Activated gamma-delta T cell treated with anti-CD3 and anti-CD28 coated beads, Interleukin-2, amount 50 U/mL, for 16 hours (primary cell): Measurements from ENCODE around the gene ZFP57.
"Not testable (repeated sequence)": the region's sequence is repeated elsewhere in the genome, so short reads cannot be mapped to it uniquely, and the experiment has no call there.

Experiments
- DNase-seq: peaks from one replicate; pipeline ENCODE4 v3.0.0-alpha.2; 2020; ENCODE audit warnings: low read depth

ZFP57 gene

DNA sequence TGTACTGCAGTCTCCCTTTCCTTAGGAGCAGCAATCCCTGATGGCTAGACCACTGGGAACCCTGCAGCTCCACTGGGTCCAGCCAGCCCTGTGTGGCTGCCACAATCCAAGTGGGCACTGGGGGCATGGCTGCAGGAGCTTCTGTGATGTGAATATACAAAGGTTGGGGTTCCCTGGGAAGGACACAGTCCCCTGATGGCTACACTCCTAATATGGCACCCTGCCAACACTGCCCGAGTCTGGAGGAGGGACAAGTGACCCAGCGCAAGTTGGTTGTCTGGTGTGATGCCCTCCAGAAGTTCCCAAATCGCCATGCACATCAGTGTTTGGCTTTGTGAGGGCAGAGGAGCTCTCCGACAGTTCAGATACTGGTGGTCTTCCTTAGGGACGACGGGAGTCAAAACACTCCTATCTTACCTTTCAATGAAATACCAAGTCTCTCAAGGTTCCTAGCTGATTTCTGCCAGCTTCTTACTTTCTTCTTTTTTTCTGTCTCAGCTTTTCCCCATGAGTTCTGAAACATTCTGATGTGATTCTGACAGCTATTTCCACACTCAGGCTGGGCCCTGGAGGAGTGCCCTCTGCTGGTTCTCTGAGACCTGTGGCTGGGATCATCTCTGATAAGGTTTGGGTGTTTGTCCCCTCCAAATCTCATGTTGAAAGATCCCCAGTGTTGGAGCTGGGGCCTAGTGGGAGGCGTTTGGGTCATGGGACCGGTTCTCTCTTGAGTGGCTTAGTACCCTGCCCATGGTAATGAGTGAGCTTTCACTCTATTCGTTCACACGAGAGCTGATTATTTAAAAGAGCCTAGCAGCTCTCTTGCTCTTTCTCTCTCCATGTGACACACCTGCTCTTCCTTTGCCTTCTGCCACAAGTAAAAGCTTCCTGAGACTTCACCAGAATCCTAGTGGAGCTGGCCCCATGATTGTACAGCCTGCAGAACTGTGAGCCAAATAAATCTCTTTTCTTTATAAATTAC, 15.5 kb upstream of the ZFP57 start:
- no peak for DNase-seq

GRCh38 chr6:29694637-29695036, 13.7 kb upstream of the ZFP57 start:
- DNase-seq = no peak

- DNase-seq = no peak
Observed at GRCh38 chr6:29685718-29686326, 4.9 kb upstream of the ZFP57 start.

DNA sequence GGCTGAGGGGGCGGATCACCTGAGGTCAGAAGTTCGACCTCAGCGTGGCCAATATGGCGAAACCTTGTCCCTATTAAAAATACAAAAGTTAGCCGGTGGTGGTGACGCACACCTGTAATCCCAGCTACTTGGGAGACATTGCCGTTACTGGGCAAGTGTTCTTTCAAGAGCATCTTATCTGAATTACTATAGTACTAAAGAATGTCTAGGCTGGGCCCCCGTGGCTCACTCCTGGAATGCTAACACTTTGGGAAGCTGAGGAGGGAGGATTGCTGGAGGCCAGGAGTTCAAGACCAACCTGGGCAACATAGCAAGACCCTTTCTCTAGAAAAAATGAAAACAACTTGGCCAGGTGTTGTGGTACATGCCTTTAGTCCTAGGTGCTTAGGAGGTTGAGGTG, 859 bp upstream of the ZFP57 start:
- no peak for DNase-seq

GRCh38 chr6:29680416-29680815, 536 bp downstream of the ZFP57 start:
- no peak for DNase-seq

- DNase-seq = no peak
Observed at GRCh38 chr6:29679962-29680361, 990 bp downstream of the ZFP57 start.

DNA sequence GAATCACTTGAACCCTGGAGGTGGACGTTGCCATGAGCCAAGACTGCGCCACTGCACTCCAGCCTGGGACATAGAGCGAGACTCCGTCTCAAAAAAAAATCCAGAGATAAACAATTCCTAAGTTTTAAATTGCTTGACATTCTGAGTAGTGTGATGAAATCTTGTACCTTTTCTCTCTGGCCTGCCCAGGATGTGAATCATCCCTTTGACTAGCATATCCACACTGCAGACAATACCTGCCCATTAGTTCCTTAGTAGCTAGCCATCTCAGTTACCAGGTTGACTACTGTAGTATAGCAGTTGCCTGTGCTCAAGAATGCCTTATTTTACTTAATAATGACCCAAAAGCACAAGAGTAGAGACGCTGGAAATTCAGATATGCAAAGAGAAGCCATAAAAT, 2.8 kb downstream of the ZFP57 start:
- DNase-seq = no peak

DNA sequence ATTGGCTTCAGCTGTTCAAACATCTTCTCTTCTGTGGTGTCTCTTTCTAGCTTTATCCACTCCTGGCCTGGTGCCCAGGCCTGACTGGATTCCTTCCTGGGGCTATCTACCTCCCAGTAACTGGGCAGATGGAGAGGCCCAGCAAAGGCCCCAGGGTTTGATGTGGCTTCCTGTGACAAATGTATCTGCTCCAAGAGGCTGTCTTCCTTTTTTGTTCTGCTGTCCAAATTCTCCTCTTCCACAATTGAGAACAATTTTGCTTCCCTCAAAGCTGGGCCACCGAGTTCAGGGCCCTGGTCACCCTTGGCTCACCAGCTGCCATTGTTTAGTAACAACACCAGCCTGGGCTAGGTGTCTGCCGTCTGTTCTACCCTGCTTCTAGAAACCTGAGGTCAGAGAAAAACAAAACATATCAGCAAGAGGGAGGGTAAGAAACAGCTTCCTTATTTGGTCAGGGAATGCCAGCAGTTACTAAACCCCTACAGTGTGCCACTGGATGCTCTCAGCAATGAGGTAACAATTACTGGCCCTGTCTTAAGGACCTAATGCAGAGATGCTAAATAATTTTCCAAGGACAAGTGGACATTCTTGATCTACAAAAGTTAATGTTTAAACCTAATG, 3.9 kb downstream of the ZFP57 start:
- no peak for DNase-seq

- DNase-seq = no peak
Observed at GRCh38 chr6:29675561-29675960, 5.4 kb downstream of the ZFP57 start.

- DNase-seq = no peak
Observed at GRCh38 chr6:29674008-29674407, 6.9 kb downstream of the ZFP57 start.

DNA sequence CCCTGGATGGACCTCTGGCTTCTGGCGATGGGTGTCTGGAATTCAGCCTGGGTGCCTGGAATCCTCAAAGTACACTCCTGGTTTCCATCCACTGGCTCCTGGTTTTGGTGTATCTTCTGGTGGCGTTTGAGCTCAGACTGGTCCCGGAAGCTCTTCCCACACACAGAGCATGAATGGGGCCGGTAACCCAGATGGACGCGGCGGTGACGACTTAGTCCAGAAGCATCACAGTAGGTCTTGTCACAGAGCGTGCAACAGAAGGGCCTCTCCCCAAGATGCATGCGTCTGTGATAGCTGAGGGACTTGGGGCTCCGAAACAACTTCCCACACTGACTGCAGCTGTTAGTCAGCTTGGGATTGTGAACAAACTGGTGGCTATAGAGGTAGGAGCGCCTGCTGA, 7.8 kb downstream of the ZFP57 start:
- no peak for DNase-seq

DNA sequence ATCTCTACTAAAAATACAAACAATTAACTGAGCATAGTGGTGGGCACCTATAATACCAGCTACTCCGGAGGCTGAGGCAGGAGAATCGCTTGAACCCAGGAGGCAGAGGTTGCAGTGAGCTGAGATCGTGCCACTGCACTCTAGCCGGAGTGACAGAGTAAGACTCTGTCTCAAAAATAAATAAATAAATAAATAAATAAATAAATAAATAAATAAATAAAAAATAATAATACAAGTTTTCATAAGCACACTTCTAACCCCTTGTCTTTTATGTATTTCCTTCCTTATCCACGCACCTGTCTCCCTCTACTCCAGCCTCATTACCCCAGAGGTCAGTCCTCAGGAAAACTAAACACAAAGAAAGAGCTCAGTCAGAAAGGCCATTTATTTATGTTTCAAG, 8.8 kb downstream of the ZFP57 start:
- not testable (repeated sequence) for DNase-seq

DNA sequence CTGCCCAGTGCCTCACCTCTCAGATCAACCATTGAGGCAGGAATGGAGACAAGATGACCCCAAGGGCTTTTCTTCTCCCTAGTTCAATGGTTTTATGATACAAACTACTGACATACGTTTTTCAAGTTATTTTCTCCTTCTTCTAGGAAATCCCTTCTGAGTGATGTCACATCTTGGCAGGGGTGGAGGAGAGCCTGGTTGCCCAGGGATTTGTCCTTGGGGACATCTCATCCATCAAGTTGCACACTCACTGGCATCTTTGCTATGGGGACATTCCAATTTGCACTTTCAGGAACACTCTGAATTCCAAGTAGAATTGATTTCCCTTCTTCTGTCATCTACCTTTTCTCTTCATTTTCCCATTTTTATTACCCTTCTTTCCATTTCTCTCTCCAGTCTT, 9.9 kb downstream of the ZFP57 start:
- no peak for DNase-seq

DNA sequence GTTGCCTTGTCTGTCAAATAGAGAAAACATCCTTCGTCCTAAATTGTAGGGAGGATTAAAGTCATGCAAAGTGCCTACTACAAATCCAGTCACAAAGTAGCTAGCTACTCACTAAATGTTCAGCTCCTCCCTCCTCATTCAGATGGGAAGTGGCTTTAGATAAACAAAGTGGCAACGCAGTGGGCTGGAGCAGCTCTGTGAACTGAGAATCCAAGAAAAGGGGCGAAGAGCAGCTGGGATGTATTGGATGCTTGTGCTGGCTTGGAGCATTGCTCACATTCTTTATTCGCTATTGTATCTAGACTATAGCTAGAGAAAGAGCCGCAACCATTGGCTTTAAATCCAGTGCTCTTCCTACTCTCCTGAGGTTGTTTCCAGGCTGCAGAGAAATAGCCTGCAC, 13.8 kb downstream of the ZFP57 start:
- DNase-seq = no peak

- DNase-seq = no peak
Observed at GRCh38 chr6:29666826-29667130, 14.2 kb downstream of the ZFP57 start.

GRCh38 chr6:29665942-29666825, 14.8 kb downstream of the ZFP57 start:
- DNase-seq = no peak

- no peak for DNase-seq
Observed at GRCh38 chr6:29663300-29664042, 17.5 kb downstream of the ZFP57 start.

DNA sequence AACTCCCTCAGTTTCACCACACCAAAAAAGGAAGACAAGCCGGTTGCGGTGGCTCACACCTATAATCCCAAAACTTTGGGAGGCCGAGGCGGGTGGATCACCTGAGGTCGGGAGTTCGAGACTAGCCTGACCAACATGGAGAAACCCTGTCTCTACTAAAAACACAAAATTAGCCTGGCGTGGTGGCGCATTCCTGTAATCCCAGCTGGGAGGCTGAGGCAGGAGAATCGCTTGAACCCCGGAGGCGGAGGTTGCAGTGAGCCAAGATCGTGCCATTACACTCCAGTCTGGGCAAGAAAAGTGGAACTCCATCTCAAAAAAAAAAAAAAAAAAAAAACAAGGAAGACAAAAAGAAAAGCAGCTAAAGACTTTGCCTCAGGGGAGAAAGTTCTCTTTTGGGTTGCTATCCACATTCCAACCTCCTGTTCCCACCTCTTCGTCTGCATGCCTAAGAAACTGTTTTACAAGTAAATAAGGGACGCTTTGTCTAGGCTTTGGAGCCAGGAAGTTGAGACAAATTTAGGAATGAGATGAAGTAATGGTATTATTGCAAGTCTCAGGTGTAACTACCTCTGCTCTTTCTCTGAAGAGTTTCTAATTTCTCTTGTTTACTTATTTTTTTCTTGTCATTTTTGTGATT, 19.3 kb downstream of the ZFP57 start:
- DNase-seq = not testable (repeated sequence)

GRCh38 chr6:29661071-29661470, 19.9 kb downstream of the ZFP57 start:
- no peak for DNase-seq

- DNase-seq = no peak
Observed at GRCh38 chr6:29656798-29657197, 24.2 kb downstream of the ZFP57 start, which contains the start of gene MOG. MOG (plus strand) TSS chr6:29657092; CDS start chr6:29657210, 118 bp downstream.

DNA sequence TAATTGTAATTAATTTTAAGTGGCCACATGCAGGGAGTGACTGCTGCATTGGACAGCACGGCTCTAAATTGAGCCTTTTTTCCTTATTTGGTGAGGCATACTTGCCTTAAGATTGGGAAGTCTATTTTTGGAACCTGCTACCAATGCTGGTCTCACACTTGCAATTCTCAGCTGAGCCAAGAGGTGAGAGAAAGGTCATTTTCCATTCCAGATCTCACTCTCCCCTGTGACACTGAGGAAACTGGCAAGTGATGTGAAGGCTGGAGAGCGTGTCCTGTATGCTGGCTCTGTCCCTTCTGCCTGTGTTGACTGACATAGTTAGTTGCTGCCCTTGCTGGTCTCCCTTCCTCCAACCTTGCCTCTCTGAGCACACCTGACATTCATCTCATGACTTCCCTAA, 24.8 kb downstream of the ZFP57 start:
- no peak for DNase-seq
